22Rv1 (cell line): Measurements from ENCODE around the gene MCFD2.

Experiments
- ZFX ChIP-seq: fragments of 450-650 bp; IDR thresholded peaks from 2 replicates; pipeline ENCODE4 v1.6.1; 2017; ENCODE audit warnings: antibody characterized with exemption, borderline replicate concordance
- TF ChIP-seq, protein P1 (sequence below): fragments of 450-650 bp; IDR thresholded peaks from 2 replicates; pipeline ENCODE4 v1.5.1; 2017; ENCODE audit warnings: mild to moderate bottlenecking

DNA sequence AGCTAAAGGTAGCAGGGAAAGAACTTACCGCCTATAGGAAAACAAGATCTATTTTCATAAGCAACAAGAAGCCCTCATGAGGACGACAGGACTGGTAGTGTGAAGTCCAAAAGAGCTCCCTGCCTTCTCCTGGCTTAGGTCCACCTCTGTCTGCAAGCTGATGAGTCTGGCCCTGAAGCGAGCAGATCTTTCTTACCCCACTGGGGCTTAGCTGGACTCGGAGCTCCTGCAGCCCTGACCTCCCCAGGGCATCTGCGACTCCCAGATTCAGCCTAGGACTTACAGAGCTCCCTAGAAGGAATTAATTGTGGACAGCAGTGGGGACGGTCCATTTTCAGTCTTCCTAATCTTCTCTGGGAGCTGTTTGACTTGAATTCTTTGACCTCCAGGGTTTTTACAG, 53.7 kb downstream of the MCFD2 start:
- TF ChIP-seq, protein P1, sequence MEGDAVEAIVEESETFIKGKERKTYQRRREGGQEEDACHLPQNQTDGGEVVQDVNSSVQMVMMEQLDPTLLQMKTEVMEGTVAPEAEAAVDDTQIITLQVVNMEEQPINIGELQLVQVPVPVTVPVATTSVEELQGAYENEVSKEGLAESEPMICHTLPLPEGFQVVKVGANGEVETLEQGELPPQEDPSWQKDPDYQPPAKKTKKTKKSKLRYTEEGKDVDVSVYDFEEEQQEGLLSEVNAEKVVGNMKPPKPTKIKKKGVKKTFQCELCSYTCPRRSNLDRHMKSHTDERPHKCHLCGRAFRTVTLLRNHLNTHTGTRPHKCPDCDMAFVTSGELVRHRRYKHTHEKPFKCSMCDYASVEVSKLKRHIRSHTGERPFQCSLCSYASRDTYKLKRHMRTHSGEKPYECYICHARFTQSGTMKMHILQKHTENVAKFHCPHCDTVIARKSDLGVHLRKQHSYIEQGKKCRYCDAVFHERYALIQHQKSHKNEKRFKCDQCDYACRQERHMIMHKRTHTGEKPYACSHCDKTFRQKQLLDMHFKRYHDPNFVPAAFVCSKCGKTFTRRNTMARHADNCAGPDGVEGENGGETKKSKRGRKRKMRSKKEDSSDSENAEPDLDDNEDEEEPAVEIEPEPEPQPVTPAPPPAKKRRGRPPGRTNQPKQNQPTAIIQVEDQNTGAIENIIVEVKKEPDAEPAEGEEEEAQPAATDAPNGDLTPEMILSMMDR, result no peak
- no peak for TF ChIP-seq ZFX
